Measurements from ENCODE around the gene TSPAN33. TPM values are rescaled to one million over a fixed set of nuclear protein-coding genes. Genes with fewer than 3 reads are reported as not detected.
"Not testable (repeated sequence)": the region's sequence is repeated elsewhere in the genome, so short reads cannot be mapped to it uniquely, and the experiment has no call there.

TSPAN33 gene
- total RNA-seq, 1 donor from 2014 or later = 22.2 TPM

DNA sequence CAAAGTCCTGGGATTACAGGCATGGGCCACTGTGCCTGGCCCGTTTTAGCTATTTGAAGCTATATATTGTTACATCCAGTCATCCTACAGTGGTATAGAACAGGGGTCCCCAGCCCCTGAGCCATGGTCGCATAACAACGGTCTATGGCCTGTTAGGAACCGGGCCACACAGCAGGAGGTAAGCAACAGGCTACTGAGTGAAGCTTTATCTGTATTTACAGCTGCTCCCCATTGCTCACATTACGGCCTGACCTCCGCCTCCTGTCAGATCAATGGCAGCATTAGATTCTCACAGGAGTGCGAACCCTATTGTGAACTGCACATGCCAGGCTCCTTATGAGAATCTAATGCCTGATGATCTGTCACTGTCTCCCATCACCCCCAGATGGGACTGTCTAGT lies 26.3 kb upstream of the TSPAN33 start:
- Mint-ChIP-seq H3K36me3 (ENCODE audit: insufficient read depth) (peaks cover 3% of the 10 kb centered on the region), H3K9me3 (ENCODE audit: low read depth) (peaks cover 27% of the 10 kb centered on the region), H3K4me3 (ENCODE audit: low read depth) (no peak overlapping the region), H3K27me3 (no peaks in the 10 kb centered on the region), H3K27ac (no peak overlapping the region), H3K4me1 (ENCODE audit: low read depth) (no peaks in the 10 kb centered on the region)
- no peak for DNase-seq (ENCODE audit: low spot score, unreplicated experiment)
- TF ChIP-seq, protein P1, sequence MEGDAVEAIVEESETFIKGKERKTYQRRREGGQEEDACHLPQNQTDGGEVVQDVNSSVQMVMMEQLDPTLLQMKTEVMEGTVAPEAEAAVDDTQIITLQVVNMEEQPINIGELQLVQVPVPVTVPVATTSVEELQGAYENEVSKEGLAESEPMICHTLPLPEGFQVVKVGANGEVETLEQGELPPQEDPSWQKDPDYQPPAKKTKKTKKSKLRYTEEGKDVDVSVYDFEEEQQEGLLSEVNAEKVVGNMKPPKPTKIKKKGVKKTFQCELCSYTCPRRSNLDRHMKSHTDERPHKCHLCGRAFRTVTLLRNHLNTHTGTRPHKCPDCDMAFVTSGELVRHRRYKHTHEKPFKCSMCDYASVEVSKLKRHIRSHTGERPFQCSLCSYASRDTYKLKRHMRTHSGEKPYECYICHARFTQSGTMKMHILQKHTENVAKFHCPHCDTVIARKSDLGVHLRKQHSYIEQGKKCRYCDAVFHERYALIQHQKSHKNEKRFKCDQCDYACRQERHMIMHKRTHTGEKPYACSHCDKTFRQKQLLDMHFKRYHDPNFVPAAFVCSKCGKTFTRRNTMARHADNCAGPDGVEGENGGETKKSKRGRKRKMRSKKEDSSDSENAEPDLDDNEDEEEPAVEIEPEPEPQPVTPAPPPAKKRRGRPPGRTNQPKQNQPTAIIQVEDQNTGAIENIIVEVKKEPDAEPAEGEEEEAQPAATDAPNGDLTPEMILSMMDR (IDR thresholded peaks at IDR 0.05; ENCODE audit: unreplicated experiment) = no peak

DNA sequence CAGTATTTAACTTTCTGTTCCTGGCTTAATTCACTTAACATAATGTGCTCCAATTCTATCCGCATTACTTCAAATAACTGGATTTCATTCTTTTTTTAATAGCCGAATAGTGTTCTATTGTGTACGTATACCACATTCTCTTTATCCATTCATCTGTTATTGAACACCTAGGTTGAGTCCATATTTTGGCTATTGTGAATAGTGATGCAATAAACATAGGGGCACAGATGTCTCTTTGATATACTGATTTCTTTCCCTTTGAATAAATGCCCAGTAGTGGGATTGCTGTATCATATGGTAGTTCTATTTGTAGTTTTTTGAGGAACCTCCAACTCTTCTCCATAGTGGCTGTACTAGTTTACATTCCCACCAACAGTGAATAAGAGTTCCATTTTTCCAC lies 25.5 kb upstream of the TSPAN33 start:
- no peak overlapping the region for H3K4me3 Mint-ChIP-seq (ENCODE audit: low read depth)

DNA sequence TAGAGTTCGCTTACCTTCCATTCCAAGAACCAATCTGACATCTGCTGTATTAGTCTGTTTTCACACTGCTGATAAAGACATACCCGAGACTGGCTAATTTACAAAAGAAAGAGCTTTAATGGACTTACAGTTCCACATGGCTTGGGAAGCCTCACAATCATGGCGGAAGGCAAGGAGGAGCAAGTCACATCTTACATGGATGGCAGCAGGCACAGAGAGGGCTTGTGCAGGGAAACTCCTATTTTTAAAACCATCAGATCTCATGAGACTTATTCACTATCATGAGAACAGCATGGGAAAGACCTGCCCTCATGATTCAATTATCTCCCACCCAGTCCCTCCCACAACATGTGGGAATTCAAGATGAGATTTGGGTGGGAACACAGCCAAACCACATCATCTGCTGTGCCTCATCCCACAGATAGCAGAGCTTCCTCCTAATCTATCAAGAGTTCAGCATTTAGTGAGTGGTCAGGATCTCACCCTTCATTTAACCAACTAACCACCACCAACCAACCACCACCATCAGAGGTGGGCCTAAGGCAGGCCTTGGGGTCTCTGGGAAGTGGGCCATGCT lies 22.9 kb upstream of the TSPAN33 start:
- Mint-ChIP-seq H3K27me3 (peaks cover 15% of the 10 kb centered on the region), H3K9me3 (ENCODE audit: low read depth) (peaks cover 23% of the 10 kb centered on the region)
- not testable (repeated sequence) for H3K4me3 Mint-ChIP-seq (ENCODE audit: low read depth); H3K4me1 Mint-ChIP-seq (ENCODE audit: low read depth); DNase-seq (ENCODE audit: low spot score, unreplicated experiment); H3K36me3 Mint-ChIP-seq (ENCODE audit: insufficient read depth); H3K27ac Mint-ChIP-seq

More for the DNA sequence above, 25.5 kb upstream of the TSPAN33 start:
- TF ChIP-seq, protein P1 (IDR thresholded peaks at IDR 0.05; ENCODE audit: unreplicated experiment) = no peak
- DNase-seq (ENCODE audit: low spot score, unreplicated experiment) = no peak
- Mint-ChIP-seq H3K36me3 (ENCODE audit: insufficient read depth) (peaks cover 3% of the 10 kb centered on the region), H3K27ac (no peak overlapping the region), H3K4me1 (ENCODE audit: low read depth) (no peaks in the 10 kb centered on the region), H3K27me3 (no peaks in the 10 kb centered on the region), H3K9me3 (ENCODE audit: low read depth) (peaks cover 27% of the 10 kb centered on the region)

DNA sequence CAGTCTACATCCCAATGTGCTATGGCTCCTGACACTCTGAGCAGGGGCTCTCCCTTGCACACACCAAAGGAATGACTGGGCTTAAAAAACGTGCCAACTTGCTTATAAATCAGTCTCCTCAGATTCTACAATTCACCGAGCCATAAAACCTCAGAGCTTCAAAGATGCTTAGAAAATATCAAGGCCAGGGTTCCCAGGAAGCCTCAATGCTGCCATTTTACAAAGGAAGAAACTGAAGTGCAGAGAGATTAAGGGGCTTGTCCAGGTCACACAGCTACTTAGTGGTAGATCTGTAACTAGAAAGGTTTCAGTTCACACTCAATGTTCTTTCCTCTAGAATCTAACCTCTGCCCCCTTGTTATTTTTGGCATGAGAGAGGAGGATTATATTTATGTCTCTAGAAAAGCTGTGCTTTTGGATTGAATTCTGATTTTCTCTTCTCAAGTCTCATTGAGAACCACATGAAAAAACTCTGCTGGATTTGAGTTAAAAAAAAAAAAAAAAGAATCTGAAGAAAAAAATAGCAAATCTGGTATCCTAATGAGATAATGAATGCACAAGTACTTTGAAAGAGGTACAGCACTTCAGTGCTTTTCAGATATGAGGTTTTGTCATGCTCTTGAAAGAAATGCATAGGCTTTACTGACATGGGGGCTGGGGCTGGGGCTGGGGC lies 22.3 kb upstream of the TSPAN33 start:
- H3K27me3 Mint-ChIP-seq = peaks cover 15% of the 10 kb centered on the region
- DNase-seq (ENCODE audit: low spot score, unreplicated experiment) = no peak
- no peak overlapping the region for H3K4me3 Mint-ChIP-seq (ENCODE audit: low read depth)
- H3K4me1 Mint-ChIP-seq (ENCODE audit: low read depth) = no peaks in the 10 kb centered on the region
- peaks cover 3% of the 10 kb centered on the region for H3K36me3 Mint-ChIP-seq (ENCODE audit: insufficient read depth)
- no peak overlapping the region for H3K27ac Mint-ChIP-seq
- TF ChIP-seq, protein P1 (IDR thresholded peaks at IDR 0.05; ENCODE audit: unreplicated experiment) = no peak
- H3K9me3 Mint-ChIP-seq (ENCODE audit: low read depth) = peaks cover 23% of the 10 kb centered on the region

DNA sequence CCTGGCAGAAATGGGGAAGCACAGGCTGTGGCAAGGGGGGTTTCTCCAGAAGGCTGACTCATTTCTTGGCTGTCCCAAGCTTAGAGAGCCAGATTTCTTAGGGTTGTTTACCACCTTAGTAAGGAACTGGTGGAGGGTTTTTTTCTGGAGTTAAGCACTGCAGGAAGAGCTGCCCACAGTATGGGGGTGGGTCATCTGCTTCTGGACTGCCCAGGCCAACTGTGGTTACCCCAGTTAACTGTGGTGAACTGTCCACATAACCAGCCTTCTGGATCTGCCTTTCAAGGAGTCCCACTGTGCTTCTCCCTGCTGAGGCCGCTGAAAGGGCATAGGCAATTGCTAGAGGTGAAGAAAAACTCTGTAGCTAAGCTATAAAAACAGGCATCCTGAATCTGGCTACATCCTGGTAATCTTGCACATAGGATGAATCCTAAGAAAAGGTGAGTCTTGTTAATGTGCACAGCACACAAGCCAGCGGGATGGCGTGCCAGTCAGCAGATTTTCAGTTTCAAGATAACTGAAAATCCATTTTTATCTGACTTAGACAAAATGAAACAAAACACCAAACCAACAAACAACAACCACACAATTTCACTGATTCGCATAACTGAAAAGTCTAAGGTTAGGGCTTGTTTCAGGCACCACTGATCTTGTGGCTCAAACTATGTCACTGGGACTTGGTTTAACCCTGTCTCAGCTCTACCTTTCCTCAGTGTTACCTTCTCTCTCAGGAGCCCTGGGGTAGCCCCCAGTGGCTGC lies 21.6 kb upstream of the TSPAN33 start:
- TF ChIP-seq, protein P1 (IDR thresholded peaks at IDR 0.05; ENCODE audit: unreplicated experiment) = no peak
- Mint-ChIP-seq H3K27ac (no peak overlapping the region), H3K9me3 (ENCODE audit: low read depth) (peaks cover 23% of the 10 kb centered on the region), H3K36me3 (ENCODE audit: insufficient read depth) (peaks cover 3% of the 10 kb centered on the region), H3K4me1 (ENCODE audit: low read depth) (no peaks in the 10 kb centered on the region), H3K4me3 (ENCODE audit: low read depth) (no peak overlapping the region), H3K27me3 (peaks cover 15% of the 10 kb centered on the region)
- no peak for DNase-seq (ENCODE audit: low spot score, unreplicated experiment)
